CD14-positive monocyte (primary cell): Measurements from ENCODE around the gene CARD11. TPM values are rescaled to one million over a fixed set of nuclear protein-coding genes. Genes with fewer than 3 reads are reported as not detected.
A peak's percentile ranks its signal among the peaks of the same experiment; 100 is the strongest.

Experiments used
- DNase-seq, 3 donors: peaks; one replicate each; pipeline ENCODE4 v3.0.0-alpha.2; 2011 to 2022
- H2AFZ ChIP-seq: 2 replicates; pipeline ENCODE4 v1.6.0; 2012; ENCODE audit warnings: mild to moderate bottlenecking, low read depth, low read length, inconsistent platforms; ENCODE audit not compliant: insufficient read depth, poor library complexity, severe bottlenecking
- H3K27ac ChIP-seq, 2 donors: 1 replicate in 1 of 2; 2 replicates in 1 of 2; pipeline ENCODE4 v1.5.1; 2012 to 2013; ENCODE audit warnings: low read length in 2 of 2, control low read depth in 1 of 2, inconsistent platforms in 1 of 2, low read depth in 1 of 2, mild to moderate bottlenecking in 1 of 2
- H3K27me3 ChIP-seq, 2 donors: one replicate each; pipeline versions ENCODE4 v1.6.0 to v1.6.1; 2011 to 2013; ENCODE audit warnings: low read length in 2 of 2; ENCODE audit not compliant: control insufficient read depth in 2 of 2, insufficient read depth in 2 of 2
- H3K36me3 ChIP-seq, 2 donors: replicated peaks in 1 of 2; 1 replicate in 1 of 2; 2 replicates in 1 of 2; pipeline versions ENCODE4 v1.5.1 to v1.6.1; 2012 to 2013; ENCODE audit warnings: low read length in 2 of 2, control low read depth in 1 of 2, inconsistent platforms in 1 of 2, mild to moderate bottlenecking in 1 of 2; ENCODE audit not compliant: insufficient read depth in 2 of 2, control insufficient read depth in 1 of 2
- H3K4me1 ChIP-seq, 2 donors: 1 replicate in 1 of 2; 2 replicates in 1 of 2; pipeline versions ENCODE4 v1.5.1 to v1.6.1; 2012 to 2013; ENCODE audit warnings: low read length in 2 of 2, control low read depth in 1 of 2, inconsistent platforms in 1 of 2, mild to moderate bottlenecking in 1 of 2, moderate library complexity in 1 of 2; ENCODE audit not compliant: insufficient read depth in 2 of 2, control insufficient read depth in 1 of 2
- H3K4me2 ChIP-seq: replicated peaks from 2 replicates; pipeline ENCODE3; 2012; ENCODE audit warnings: low read length, moderate library complexity, mild to moderate bottlenecking; ENCODE audit not compliant: poor library complexity, severe bottlenecking; ENCODE audit errors: extremely low read depth
- H3K4me3 ChIP-seq, 3 experiments: fragments of 200-600 bp in 1 of 3; sonication (generic) in 1 of 3; replicated peaks in 1 of 3; 1 replicate in 2 of 3; 2 replicates in 1 of 3; pipeline ENCODE4 v1.5.1; 2011 to 2013; ENCODE audit warnings: low read length in 3 of 3, mild to moderate bottlenecking in 3 of 3, control low read depth in 2 of 3, low read depth in 2 of 3, inconsistent platforms in 1 of 3, moderate library complexity in 1 of 3
- H3K79me2 ChIP-seq: 2 replicates; pipeline ENCODE4 v1.6.0; 2012; ENCODE audit warnings: mild to moderate bottlenecking, control low read depth, inconsistent platforms, low read length, moderate library complexity; ENCODE audit not compliant: insufficient read depth
- H3K9ac ChIP-seq: 2 replicates; pipeline ENCODE4 v1.6.0; 2017; ENCODE audit warnings: low read length, mild to moderate bottlenecking; ENCODE audit not compliant: insufficient read depth, poor library complexity, severe bottlenecking
- H3K9me3 ChIP-seq, 2 donors: replicated peaks in 1 of 2; 1 replicate in 1 of 2; 2 replicates in 1 of 2; pipeline versions ENCODE4 v1.5.1 to v1.6.1; 2012 to 2013; ENCODE audit warnings: low read length in 2 of 2, control low read depth in 1 of 2; ENCODE audit not compliant: control insufficient read depth in 1 of 2, insufficient read depth in 1 of 2
- H4K20me1 ChIP-seq: 2 replicates; pipeline ENCODE4 v1.6.0; 2012; ENCODE audit warnings: mild to moderate bottlenecking, low read length, control low read depth, moderate library complexity; ENCODE audit not compliant: insufficient read depth
- H3K27ac Mint-ChIP-seq, 7 donors: one replicate each; pipeline ENCODE4 v1.8.0; 2020; ENCODE audit warnings: mild to moderate bottlenecking in 7 of 7, mixed read lengths in 7 of 7, moderate library complexity in 6 of 7, inconsistent platforms in 2 of 7
- H3K27me3 Mint-ChIP-seq, 3 donors: one replicate each; pipeline ENCODE4 v1.8.0; 2021 to 2022; ENCODE audit warnings: low read depth in 3 of 3, mild to moderate bottlenecking in 3 of 3, mixed read lengths in 3 of 3, moderate library complexity in 3 of 3, inconsistent platforms in 1 of 3
- H3K36me3 Mint-ChIP-seq, 2 donors: one replicate each; pipeline ENCODE4 v1.8.0; 2020; ENCODE audit warnings: mixed read lengths in 2 of 2, inconsistent platforms in 1 of 2, mild to moderate bottlenecking in 1 of 2
- H3K4me1 Mint-ChIP-seq: one replicate; pipeline ENCODE4 v1.8.0; 2020; ENCODE audit warnings: mild to moderate bottlenecking, mixed read lengths
- H3K4me3 Mint-ChIP-seq, 2 donors: one replicate each; pipeline ENCODE4 v1.8.0; 2020; ENCODE audit warnings: mild to moderate bottlenecking in 2 of 2, mixed read lengths in 2 of 2, moderate library complexity in 1 of 2
- H3K9me3 Mint-ChIP-seq, 7 donors: one replicate each; pipeline ENCODE4 v1.8.0; 2020 to 2022; ENCODE audit warnings: mixed read lengths in 7 of 7, mild to moderate bottlenecking in 6 of 7, moderate library complexity in 6 of 7, inconsistent platforms in 2 of 7
- WGBS: methylation state at CpG from one replicate; pipeline ENCODE4 v1.1.5; 2013; ENCODE audit warnings: missing lambda C conversion rate; ENCODE audit not compliant: insufficient coverage; 5-methylcytosine and 5-hydroxymethylcytosine counted together
- intact Hi-C, 2 donors: fragments of 100-400 bp; cut with micrococcal nuclease; formaldehyde crosslinking; loops; one replicate each; pipeline versions ENCODE4 v1.15.0 to v1.15.1; 2023
- polyA plus RNA-seq, 3 donors: library from polyadenylated mRNA; depleted of rRNA in 1 of 3; unstranded in 2 of 3; stranded (reverse) in 1 of 3; fragments of 300-500 nt in 2 of 3; fragments of >200 nt in 1 of 3; fragmentation: Illumina TruSeq in 2 of 3; gene quantifications; 1 replicate in 2 of 3; 2 replicates in 1 of 3; pipeline ENCODE4 v1.2.3, GENCODE V29; 2012 to 2021
- TF ChIP-seq, protein P1 (sequence below): fragments of 200-600 bp; IDR thresholded peaks from one replicate; pipeline ENCODE4 v1.8.0; 2022; ENCODE audit warnings: antibody characterized with exemption, mild to moderate bottlenecking

The CARD11 gene
- polyA plus RNA-seq, 3 donors: 0.04 to 0.17 TPM; not detected in 1

DNA sequence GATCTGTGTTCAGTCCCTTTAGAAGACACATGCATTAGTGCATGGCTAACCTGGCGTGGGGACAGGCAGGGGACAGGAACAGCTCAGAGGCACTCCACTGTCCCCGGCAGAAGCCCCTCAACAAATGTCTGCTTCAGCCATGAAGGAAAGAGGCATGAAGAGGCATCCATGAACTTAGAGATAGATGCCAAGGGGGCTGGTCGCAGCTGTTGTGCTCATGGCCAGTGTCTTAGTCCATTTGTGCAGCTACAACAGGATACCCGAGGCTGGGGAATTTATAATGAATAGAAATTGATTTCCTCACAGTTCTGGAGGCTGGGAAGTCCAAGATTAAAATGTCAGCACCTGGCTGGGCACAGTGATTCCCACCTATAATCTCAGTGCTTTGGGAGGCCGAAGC is 185.0 kb downstream of the CARD11 start:
- Histone ChIP-seq H4K20me1 (no peaks in the 10 kb centered on the region), H2AFZ (no peak overlapping the region), H3K4me1 (peaks cover 14 to 15% of the 10 kb centered on the region in 2 donors), H3K27me3 (peaks cover 0 to 4% of the 10 kb centered on the region in 2 donors), H3K4me2 (no peak overlapping the region), H3K9me3 (no peaks in the 10 kb centered on the region), H3K9ac (no peak overlapping the region), H3K4me3 (no peak overlapping the region), H3K27ac (no peak overlapping the region), H3K36me3 (no peaks in the 10 kb centered on the region), H3K79me2 (no peaks in the 10 kb centered on the region)
- peaks cover 15% of the 10 kb centered on the region for H3K4me1 Mint-ChIP-seq
- H3K9me3 Mint-ChIP-seq: peaks cover 0 to 2% (median 0%) of the 10 kb centered on the region in 7 donors
- DNase-seq: no peak
- peaks cover 0 to 5% of the 10 kb centered on the region in 2 donors for H3K36me3 Mint-ChIP-seq
- TF ChIP-seq, protein P1, sequence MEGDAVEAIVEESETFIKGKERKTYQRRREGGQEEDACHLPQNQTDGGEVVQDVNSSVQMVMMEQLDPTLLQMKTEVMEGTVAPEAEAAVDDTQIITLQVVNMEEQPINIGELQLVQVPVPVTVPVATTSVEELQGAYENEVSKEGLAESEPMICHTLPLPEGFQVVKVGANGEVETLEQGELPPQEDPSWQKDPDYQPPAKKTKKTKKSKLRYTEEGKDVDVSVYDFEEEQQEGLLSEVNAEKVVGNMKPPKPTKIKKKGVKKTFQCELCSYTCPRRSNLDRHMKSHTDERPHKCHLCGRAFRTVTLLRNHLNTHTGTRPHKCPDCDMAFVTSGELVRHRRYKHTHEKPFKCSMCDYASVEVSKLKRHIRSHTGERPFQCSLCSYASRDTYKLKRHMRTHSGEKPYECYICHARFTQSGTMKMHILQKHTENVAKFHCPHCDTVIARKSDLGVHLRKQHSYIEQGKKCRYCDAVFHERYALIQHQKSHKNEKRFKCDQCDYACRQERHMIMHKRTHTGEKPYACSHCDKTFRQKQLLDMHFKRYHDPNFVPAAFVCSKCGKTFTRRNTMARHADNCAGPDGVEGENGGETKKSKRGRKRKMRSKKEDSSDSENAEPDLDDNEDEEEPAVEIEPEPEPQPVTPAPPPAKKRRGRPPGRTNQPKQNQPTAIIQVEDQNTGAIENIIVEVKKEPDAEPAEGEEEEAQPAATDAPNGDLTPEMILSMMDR: no peak
- intact Hi-C loops: no loop called here
- peak overlapping the region in 1 of 2 donors; percentile 37 for H3K4me3 Mint-ChIP-seq
- WGBS: 92% methylated on average over 2 of the region's 5 CpGs
- H3K27me3 Mint-ChIP-seq: peaks cover 34 to 52% (median 49%) of the 10 kb centered on the region in 3 donors
- no peak overlapping the region for H3K27ac Mint-ChIP-seq

DNA sequence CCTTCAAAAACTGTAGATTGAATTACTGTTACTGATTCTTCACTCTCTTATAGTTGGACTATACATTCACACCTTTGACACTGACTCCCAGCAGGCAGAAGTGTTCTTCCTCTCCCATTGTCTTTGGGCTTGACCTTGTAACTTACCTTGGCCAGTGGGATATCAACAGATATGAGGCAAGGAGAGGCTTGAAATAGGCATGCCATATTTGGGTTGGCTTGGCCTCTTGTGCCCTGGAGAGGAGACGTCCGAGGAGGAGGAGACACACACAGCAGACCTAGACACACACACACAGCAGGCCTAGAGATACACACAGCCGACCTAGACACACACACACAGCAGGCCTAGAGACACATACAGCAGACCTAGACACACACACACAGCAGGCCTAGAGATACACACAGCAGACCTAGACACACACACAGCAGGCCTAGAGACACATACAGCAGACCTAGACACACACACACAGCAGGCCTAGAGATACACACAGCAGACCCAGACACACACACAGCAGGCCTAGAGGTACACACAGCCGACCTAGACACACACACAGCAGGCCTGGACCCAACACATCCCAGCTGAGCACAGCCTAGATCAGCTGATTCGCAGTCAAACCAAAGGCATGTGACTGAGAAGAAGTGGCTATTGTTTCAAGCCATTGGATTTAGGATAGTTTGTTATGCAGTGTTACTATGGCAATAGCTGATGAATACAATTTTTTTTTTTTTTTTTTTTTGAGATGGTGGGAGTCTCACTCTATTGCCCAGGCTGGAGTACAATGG is 187.1 kb downstream of the CARD11 start:
- Histone ChIP-seq H3K9me3 (no peaks in the 10 kb centered on the region), H3K27me3 (peaks cover 0 to 4% of the 10 kb centered on the region in 2 donors), H3K4me3 (no peak overlapping the region), H3K4me2 (no peak overlapping the region), H3K79me2 (no peaks in the 10 kb centered on the region), H3K9ac (no peak overlapping the region), H3K36me3 (no peaks in the 10 kb centered on the region), H2AFZ (no peak overlapping the region), H3K27ac (no peak overlapping the region), H3K4me1 (no peaks in the 10 kb centered on the region), H4K20me1 (no peaks in the 10 kb centered on the region)
- TF ChIP-seq, protein P1: no peak
- H3K27ac Mint-ChIP-seq: peak overlapping the region in 2 of 7 donors; percentile 36 to 57
- no peak overlapping the region for H3K4me3 Mint-ChIP-seq
- WGBS: no CpG with 5 or more reads among the region's 5 CpGs
- intact Hi-C loops: no loop called here
- peaks cover 26 to 43% (median 40%) of the 10 kb centered on the region in 3 donors for H3K27me3 Mint-ChIP-seq
- H3K9me3 Mint-ChIP-seq: peaks cover 0 to 3% (median 0%) of the 10 kb centered on the region in 7 donors
- H3K4me1 Mint-ChIP-seq: peaks cover under 1% of the 10 kb centered on the region
- DNase-seq: peak in 2 of 3 donors; percentile 50 to 52
- no peaks in the 10 kb centered on the region for H3K36me3 Mint-ChIP-seq

Other genes starting within 250 kb of the CARD11 start
- gene GNA12, start 199.6 kb downstream of the CARD11 start, polyA plus RNA-seq: 10 to 100 TPM in 2 of 3 donors, 1 to 10 TPM in 1; 3.4 to 25.9 (median 10.6) TPM